H9 (cell line): ENCODE data around the gene ACOT7. TPM values are rescaled to one million over a fixed set of nuclear protein-coding genes. Genes with fewer than 3 reads are reported as not detected.

ENCODE experiments used
- DNase-seq: peaks from one replicate; pipeline ENCODE4 v3.0.0-alpha.2; 2017
- H2AFZ ChIP-seq: one replicate; pipeline ENCODE4 v1.6.1; 2013; ENCODE audit warnings: mild to moderate bottlenecking, low read length, control low read depth, moderate library complexity
- H2AK5ac ChIP-seq: 2 replicates; pipeline ENCODE4 v1.6.1; 2013; ENCODE audit warnings: low read length, control low read depth, mixed read lengths; ENCODE audit not compliant: insufficient read length
- H2BK120ac ChIP-seq: one replicate; pipeline ENCODE4 v1.6.1; 2013; ENCODE audit warnings: low read depth, mild to moderate bottlenecking, low read length, control low read depth, inconsistent platforms; ENCODE audit not compliant: poor library complexity, severe bottlenecking
- H2BK12ac ChIP-seq: 2 replicates; pipeline ENCODE4 v1.6.1; 2013; ENCODE audit warnings: low read length, control low read depth, mixed read lengths, low read depth; ENCODE audit not compliant: insufficient read length
- H2BK15ac ChIP-seq: 2 replicates; pipeline ENCODE4 v1.6.1; 2013; ENCODE audit warnings: low read depth, low read length, control low read depth
- H2BK20ac ChIP-seq: one replicate; pipeline ENCODE4 v1.6.1; 2013; ENCODE audit warnings: low read depth, mild to moderate bottlenecking, low read length, control low read depth, inconsistent platforms; ENCODE audit not compliant: poor library complexity, severe bottlenecking
- H2BK5ac ChIP-seq: 2 replicates; pipeline ENCODE4 v1.6.1; 2013; ENCODE audit warnings: low read length, control low read depth, mixed read lengths; ENCODE audit not compliant: insufficient read length
- H3K14ac ChIP-seq: 2 replicates; pipeline ENCODE4 v1.6.1; 2013; ENCODE audit warnings: low read length, control low read depth; ENCODE audit not compliant: insufficient read depth
- H3K18ac ChIP-seq: 2 replicates; pipeline ENCODE4 v1.6.1; 2013; ENCODE audit warnings: low read depth, mild to moderate bottlenecking, mixed read lengths, low read length, control low read depth; ENCODE audit not compliant: insufficient read length
- H3K23ac ChIP-seq: 2 replicates; pipeline ENCODE4 v1.6.1; 2013; ENCODE audit warnings: low read length, control low read depth, mixed read lengths, low read depth; ENCODE audit not compliant: insufficient read length
- H3K23me2 ChIP-seq: 2 replicates; pipeline ENCODE4 v1.6.1; 2013; ENCODE audit warnings: low read depth, mild to moderate bottlenecking, mixed read lengths, low read length, control low read depth; ENCODE audit not compliant: insufficient read length, poor library complexity, severe bottlenecking
- H3K27ac ChIP-seq: 2 replicates; pipeline ENCODE4 v1.5.1; 2013; ENCODE audit warnings: low read length, control low read depth, mixed read lengths, low read depth; ENCODE audit not compliant: insufficient read length
- H3K27me3 ChIP-seq: 2 replicates; pipeline ENCODE4 v1.6.1; 2013; ENCODE audit warnings: low read length, control low read depth, inconsistent platforms; ENCODE audit not compliant: insufficient read depth
- H3K4ac ChIP-seq: 2 replicates; pipeline ENCODE4 v1.6.1; 2013; ENCODE audit warnings: low read depth, mild to moderate bottlenecking, control low read depth, inconsistent platforms, low read length, moderate library complexity
- H3K4me1 ChIP-seq: 2 replicates; pipeline ENCODE4 v1.6.1; 2013; ENCODE audit warnings: low read length, control low read depth, inconsistent platforms; ENCODE audit not compliant: insufficient read depth
- H3K4me2 ChIP-seq: 2 replicates; pipeline ENCODE4 v1.6.1; 2013; ENCODE audit warnings: low read length, control low read depth, mixed read lengths; ENCODE audit not compliant: insufficient read length, insufficient read depth
- H3K56ac ChIP-seq: 2 replicates; pipeline ENCODE4 v1.6.1; 2013; ENCODE audit warnings: low read depth, mild to moderate bottlenecking, mixed read lengths, low read length, control low read depth; ENCODE audit not compliant: insufficient read length
- H3K79me1 ChIP-seq: 2 replicates; pipeline ENCODE4 v1.6.1; 2013; ENCODE audit warnings: low read depth, mild to moderate bottlenecking, moderate library complexity, low read length, control low read depth, inconsistent platforms; ENCODE audit not compliant: insufficient read depth, poor library complexity, severe bottlenecking
- H3K79me2 ChIP-seq: 2 replicates; pipeline ENCODE4 v1.6.1; 2013; ENCODE audit warnings: low read length, control low read depth, inconsistent platforms; ENCODE audit not compliant: insufficient read depth
- H3K9ac ChIP-seq: 2 replicates; pipeline ENCODE4 v1.6.1; 2013; ENCODE audit warnings: low read length, control low read depth, mixed read lengths; ENCODE audit not compliant: insufficient read length; ENCODE audit errors: extremely low read depth
- H3K9me3 ChIP-seq: one replicate; pipeline ENCODE4 v1.6.1; 2013; ENCODE audit warnings: low read depth, low read length, inconsistent platforms; ENCODE audit not compliant: control insufficient read depth
- H3T11ph ChIP-seq: one replicate; pipeline ENCODE4 v1.6.1; 2013; ENCODE audit warnings: mild to moderate bottlenecking, low read length, control low read depth, inconsistent platforms
- H4K20me1 ChIP-seq: one replicate; pipeline ENCODE4 v1.6.1; 2013; ENCODE audit not compliant: control insufficient read depth, insufficient read length, insufficient read depth
- H4K5ac ChIP-seq: 2 replicates; pipeline ENCODE4 v1.6.1; 2013; ENCODE audit warnings: low read depth, mild to moderate bottlenecking, mixed read lengths, low read length, control low read depth; ENCODE audit not compliant: insufficient read length
- H4K8ac ChIP-seq: replicated peaks from 2 replicates; pipeline ENCODE4 v1.6.1; 2013; ENCODE audit warnings: low read length, control low read depth, mixed read lengths, low read depth; ENCODE audit not compliant: insufficient read length
- H4K91ac ChIP-seq: 2 replicates; pipeline ENCODE4 v1.6.1; 2013; ENCODE audit warnings: low read depth, mild to moderate bottlenecking, moderate library complexity, mixed read lengths, low read length, control low read depth; ENCODE audit not compliant: insufficient read length
- H3K27ac Mint-ChIP-seq, 3 experiments: 2 replicates in 2 of 3; 3 replicates in 1 of 3; pipeline ENCODE4 v1.8.0; 2020 to 2021; ENCODE audit warnings: mixed read lengths in 3 of 3, mild to moderate bottlenecking in 1 of 3, moderate library complexity in 1 of 3
- H3K27me3 Mint-ChIP-seq: 2 replicates; pipeline ENCODE4 v1.8.0; 2021; ENCODE audit warnings: low read depth, mild to moderate bottlenecking, moderate library complexity, mixed read lengths
- H3K36me3 Mint-ChIP-seq, 3 experiments: 2 replicates in 2 of 3; 3 replicates in 1 of 3; pipeline ENCODE4 v1.8.0; 2020 to 2021; ENCODE audit warnings: low read depth in 3 of 3, mixed read lengths in 3 of 3; ENCODE audit not compliant: insufficient read depth in 1 of 3
- H3K4me1 Mint-ChIP-seq, 2 experiments: 2 replicates each; pipeline ENCODE4 v1.8.0; 2020; ENCODE audit warnings: mixed read lengths in 2 of 2
- H3K4me3 Mint-ChIP-seq, 2 experiments: 2 replicates in 1 of 2; 3 replicates in 1 of 2; pipeline ENCODE4 v1.8.0; 2020 to 2021; ENCODE audit warnings: mild to moderate bottlenecking in 2 of 2, mixed read lengths in 2 of 2, moderate library complexity in 1 of 2
- H3K9me3 Mint-ChIP-seq, 2 experiments: 2 replicates in 1 of 2; 3 replicates in 1 of 2; pipeline ENCODE4 v1.8.0; 2020; ENCODE audit warnings: mild to moderate bottlenecking in 2 of 2, mixed read lengths in 2 of 2, moderate library complexity in 1 of 2
- WGBS: extraction: QIAGEN DNeasy Blood & Tissue Kit; methylation state at CpG from one replicate; pipeline ENCODE4 v1.1.7; 2013; ENCODE audit warnings: missing lambda C conversion rate, low lambda C conversion rate, mixed read lengths; ENCODE audit not compliant: insufficient read length; ENCODE audit errors: extremely low coverage; 5-methylcytosine and 5-hydroxymethylcytosine counted together
- total RNA-seq: library from RNA; stranded (reverse); gene quantifications from 2 replicates; pipeline ENCODE4 v1.2.1, GENCODE V29; 2021
- TF ChIP-seq, protein P1 (sequence below): fragments of 200-600 bp; sonication (generic); conservative IDR thresholded peaks from 3 replicates; pipeline ENCODE4 v1.8.0; 2021; ENCODE audit warnings: antibody characterized with exemption, mild to moderate bottlenecking

The ACOT7 gene
- total RNA-seq, 1 experiment from 2014 or later: 87.4 TPM

DNA sequence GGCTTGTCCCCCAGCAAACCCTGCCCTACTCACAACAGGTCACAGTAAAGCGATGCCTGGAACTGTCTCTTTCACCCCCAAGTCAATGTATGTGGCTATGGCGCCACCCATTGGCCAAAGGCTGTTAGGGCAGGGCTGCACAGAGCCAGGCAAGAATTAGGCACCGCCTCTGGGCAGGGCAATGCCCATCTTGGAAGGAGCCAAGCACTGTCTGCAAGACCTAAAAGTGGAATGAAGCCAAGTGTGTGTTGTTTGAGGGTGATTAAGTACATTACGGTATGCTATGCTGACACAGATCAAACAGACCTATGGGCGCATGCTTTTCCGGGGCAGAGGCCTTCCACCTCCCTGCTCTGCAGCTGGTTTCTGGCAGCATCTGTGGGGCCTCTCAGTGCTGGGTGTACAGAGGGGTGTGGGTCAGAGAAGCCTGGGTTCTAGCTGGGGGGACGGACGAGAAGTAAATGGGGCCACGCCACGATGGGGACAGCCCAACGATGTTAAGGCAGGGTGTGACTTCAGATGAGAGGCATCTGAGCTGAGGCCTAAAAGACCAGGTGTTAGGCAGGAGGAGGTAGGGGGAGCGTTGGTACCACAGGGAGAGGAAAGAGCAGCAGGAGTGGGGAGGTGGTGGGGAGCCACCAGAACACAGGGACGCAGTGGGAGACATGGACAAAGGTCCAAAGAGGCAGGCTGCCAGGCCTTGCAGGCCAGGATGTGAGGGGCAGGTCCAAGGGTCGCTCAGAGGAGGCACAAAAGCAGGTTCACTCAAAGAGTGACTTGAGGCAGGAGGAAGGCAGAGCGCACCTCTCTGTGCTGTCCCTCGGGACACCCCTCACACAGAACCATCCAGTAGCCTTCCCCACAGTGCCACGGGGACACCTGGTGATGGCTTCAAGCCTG lies 49.8 kb downstream of the ACOT7 start:
- no peak overlapping the region for H3K9ac ChIP-seq

More for the DNA sequence above, 49.8 kb downstream of the ACOT7 start:
- Histone ChIP-seq H3K4ac (no peak overlapping the region), H2BK5ac (no peak overlapping the region), H2BK120ac (no peak overlapping the region), H3K14ac (no peak overlapping the region), H3K27ac (no peak overlapping the region), H2BK12ac (no peak overlapping the region), H3K4me1 (peaks cover 3% of the 10 kb centered on the region; the same call in 1 of the 2 replicates), H3K4me2 (no peak overlapping the region), H4K91ac (no peak overlapping the region), H2AFZ (no peak overlapping the region), H2BK15ac (no peak overlapping the region), H4K5ac (no peak overlapping the region), H3K18ac (no peak overlapping the region), H3K9me3 (no peaks in the 10 kb centered on the region), H3T11ph (no peak overlapping the region), H3K56ac (no peak overlapping the region), H2BK20ac (no peak overlapping the region), H3K79me2 (no peaks in the 10 kb centered on the region), H3K79me1 (no peaks in the 10 kb centered on the region), H2AK5ac (no peak overlapping the region), H3K23me2 (no peaks in the 10 kb centered on the region), H3K23ac (no peak overlapping the region), H3K27me3 (no peaks in the 10 kb centered on the region), H4K20me1 (no peaks in the 10 kb centered on the region), H4K8ac (no peak overlapping the region)
- H3K36me3 Mint-ChIP-seq: peaks cover 10 to 19% (median 16%) of the 10 kb centered on the region in 3 experiments; a peak in 6 of 7 replicates
- TF ChIP-seq, protein P1, sequence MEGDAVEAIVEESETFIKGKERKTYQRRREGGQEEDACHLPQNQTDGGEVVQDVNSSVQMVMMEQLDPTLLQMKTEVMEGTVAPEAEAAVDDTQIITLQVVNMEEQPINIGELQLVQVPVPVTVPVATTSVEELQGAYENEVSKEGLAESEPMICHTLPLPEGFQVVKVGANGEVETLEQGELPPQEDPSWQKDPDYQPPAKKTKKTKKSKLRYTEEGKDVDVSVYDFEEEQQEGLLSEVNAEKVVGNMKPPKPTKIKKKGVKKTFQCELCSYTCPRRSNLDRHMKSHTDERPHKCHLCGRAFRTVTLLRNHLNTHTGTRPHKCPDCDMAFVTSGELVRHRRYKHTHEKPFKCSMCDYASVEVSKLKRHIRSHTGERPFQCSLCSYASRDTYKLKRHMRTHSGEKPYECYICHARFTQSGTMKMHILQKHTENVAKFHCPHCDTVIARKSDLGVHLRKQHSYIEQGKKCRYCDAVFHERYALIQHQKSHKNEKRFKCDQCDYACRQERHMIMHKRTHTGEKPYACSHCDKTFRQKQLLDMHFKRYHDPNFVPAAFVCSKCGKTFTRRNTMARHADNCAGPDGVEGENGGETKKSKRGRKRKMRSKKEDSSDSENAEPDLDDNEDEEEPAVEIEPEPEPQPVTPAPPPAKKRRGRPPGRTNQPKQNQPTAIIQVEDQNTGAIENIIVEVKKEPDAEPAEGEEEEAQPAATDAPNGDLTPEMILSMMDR: peak; percentile 100
- peak overlapping the region; percentile 3 to 58 (median 28); a peak in 4 of 7 replicates for H3K27ac Mint-ChIP-seq
- WGBS: no CpG with 5 or more reads among the region's 17 CpGs
- peak; percentile 82 for DNase-seq
- H3K27me3 Mint-ChIP-seq: no peaks in the 10 kb centered on the region
- H3K9me3 Mint-ChIP-seq: no peaks in the 10 kb centered on the region
- H3K4me3 Mint-ChIP-seq: no peak overlapping the region; a peak in 1 of 5 replicates
- peaks cover 16 to 29% of the 10 kb centered on the region in 2 experiments for H3K4me1 Mint-ChIP-seq
